HepG2 (cell line): Measurements from ENCODE around the gene NOTCH4. TPM values are rescaled to one million over a fixed set of nuclear protein-coding genes. Genes with fewer than 3 reads are reported as not detected.

Experiments used
- AHDC1 ChIP-seq: sonication (generic); formaldehyde crosslinking; IDR thresholded peaks from 2 replicates; pipeline ENCODE4 v1.5.1; 2020; ENCODE audit warnings: mild to moderate bottlenecking, missing genetic modification reagents, borderline replicate concordance
- ATF1 ChIP-seq: IDR thresholded peaks from 2 replicates; pipeline ENCODE4 v1.6.1; 2016; ENCODE audit warnings: mild to moderate bottlenecking, control low read depth
- BRD4 ChIP-seq: sonication (generic); formaldehyde crosslinking; IDR thresholded peaks from 2 replicates; pipeline ENCODE4 v1.4.0; 2020; ENCODE audit warnings: missing genetic modification reagents
- EED ChIP-seq: sonication (generic); formaldehyde crosslinking; IDR thresholded peaks from 2 replicates; pipeline ENCODE4 v1.5.0; 2020; ENCODE audit warnings: mild to moderate bottlenecking, missing genetic modification reagents
- ETV6 ChIP-seq: sonication (generic); formaldehyde crosslinking; conservative IDR thresholded peaks from 2 replicates; pipeline ENCODE4 v1.4.0; 2020; ENCODE audit warnings: missing genetic modification reagents
- HBP1 ChIP-seq: IDR thresholded peaks from 2 replicates; pipeline ENCODE4 v1.6.1; 2016; ENCODE audit warnings: low read depth, control low read depth
- HOXA5 ChIP-seq: sonication (generic); formaldehyde crosslinking; IDR thresholded peaks from 2 replicates; pipeline ENCODE4 v1.4.0; 2020; ENCODE audit warnings: missing genetic modification reagents
- NR2C2 ChIP-seq: sonication (generic); formaldehyde crosslinking; IDR thresholded peaks from 2 replicates; pipeline ENCODE4 v1.4.0; 2020; ENCODE audit warnings: missing genetic modification reagents, mild to moderate bottlenecking, moderate library complexity, borderline replicate concordance
- RBFOX2 ChIP-seq: fragments of 200-400 bp; formaldehyde crosslinking; IDR thresholded peaks from 2 replicates; pipeline ENCODE4 v1.6.1; 2017; ENCODE audit warnings: low read depth, mild to moderate bottlenecking, low read length
- SMAD1 ChIP-seq: sonication (generic); formaldehyde crosslinking; IDR thresholded peaks from 2 replicates; pipeline ENCODE4 v1.4.0; 2020; ENCODE audit warnings: missing genetic modification reagents, low read depth, mild to moderate bottlenecking, borderline replicate concordance
- THAP8 ChIP-seq: sonication (generic); formaldehyde crosslinking; IDR thresholded peaks from 2 replicates; pipeline ENCODE4 v1.5.1; 2020; ENCODE audit warnings: missing genetic modification reagents, mild to moderate bottlenecking, borderline replicate concordance
- TRIM22 ChIP-seq: fragments of 450-650 bp; IDR thresholded peaks from 2 replicates; pipeline ENCODE4 v1.6.1; 2017
- ZNF564 ChIP-seq: sonication (generic); formaldehyde crosslinking; IDR thresholded peaks from 2 replicates; pipeline ENCODE4 v1.8.1; 2023; ENCODE audit warnings: mild to moderate bottlenecking, missing genetic modification reagents
- ZNF644 ChIP-seq: IDR thresholded peaks from 2 replicates; pipeline ENCODE4 v1.6.1; 2016; ENCODE audit warnings: low read depth
- ZNF891 ChIP-seq: sonication (generic); formaldehyde crosslinking; IDR thresholded peaks from 2 replicates; pipeline ENCODE4 v1.5.0; 2020; ENCODE audit warnings: mild to moderate bottlenecking, missing genetic modification reagents
- ZXDC ChIP-seq: sonication (generic); formaldehyde crosslinking; IDR thresholded peaks from 2 replicates; pipeline ENCODE4 v1.5.0; 2020; ENCODE audit warnings: mild to moderate bottlenecking, missing genetic modification reagents
- polyA plus RNA-seq, 8 experiments: library from polyadenylated mRNA; depleted of rRNA in 3 of 8; stranded (reverse) in 7 of 8; unstranded in 1 of 8; fragments of >200 nt; fragmentation: Illumina TruSeq in 4 of 8; extraction: Trizol in 4 of 8; gene quantifications; 2 replicates each; pipeline versions ENCODE4 v1.2.1 to v1.2.3, GENCODE V29; 2011 to 2016; ENCODE audit warnings: low read depth in 4 of 8, missing spikeins in 1 of 8, mixed read lengths in 1 of 8; ENCODE audit not compliant: insufficient read depth in 1 of 8
- total RNA-seq, 5 experiments: library from RNA; depleted of rRNA; stranded (reverse); fragments of >200 nt; fragmentation: Illumina TruSeq; extraction: Trizol; gene quantifications; 2 replicates each; pipeline ENCODE4 v1.2.3, GENCODE V29; 2016; ENCODE audit warnings: low read depth in 1 of 5

Gene NOTCH4
- total and polyA plus RNA-seq, 2 of the 13 experiments (the other 11 are each of a cell fraction or from before 2014, with no cell fraction given): 0.51 to 0.83 TPM

GRCh38 chr6:32175711-32176475 is 48.0 kb downstream of the NOTCH4 start, which contains the start of gene AGPAT1 (continued):
- TF ChIP-seq AHDC1 (no peak), TRIM22 (no peak), RBFOX2 (peak; percentile 81), ZNF564 (0 out of 2 replicates have a peak, but pooled peaks have one; percentile 9), HOXA5 (CRISPR knock-in tag) (peak; percentile 49; the same call in 1 of the 2 replicates), THAP8 (no peak), BRD4 (0 out of 2 replicates have a peak, but pooled peaks have one; percentile 31), ATF1 (CRISPR knock-in tag) (0 out of 2 replicates have a peak, but pooled peaks have one; percentile 25), SMAD1 (CRISPR knock-in tag) (no peak; the same call in 1 of the 2 replicates), ETV6 (CRISPR knock-in tag) (no peak), EED (no peak), HBP1 (CRISPR knock-in tag) (peak; percentile 74; the same call in 1 of the 2 replicates), ZXDC (no peak), ZNF891 (CRISPR knock-in tag) (peak; percentile 87), ZNF644 (CRISPR knock-in tag) (no peak), NR2C2 (CRISPR knock-in tag) (peak; percentile 69)
